Measurements from ENCODE around the gene INS.

The INS gene

GRCh38 chr11:2148595-2148994, 12.4 kb downstream of the INS start:
- in situ Hi-C loops (cut with MboI; ENCODE audit: low sequenced_read_pairs, unreplicated experiment): no loop called here
- DNase-seq (ENCODE audit: low spot score): no peak
- no peak for TF ChIP-seq CTCF (IDR thresholded peaks at IDR 0.05; ENCODE audit: borderline replicate concordance, control extremely low read depth, extremely low read depth, insufficient read depth, missing control alignments)

- no peak for DNase-seq (ENCODE audit: low spot score)
- TF ChIP-seq CTCF (IDR thresholded peaks at IDR 0.05; ENCODE audit: borderline replicate concordance, control extremely low read depth, extremely low read depth, insufficient read depth, missing control alignments): no peak
- in situ Hi-C loops (cut with MboI; ENCODE audit: low sequenced_read_pairs, unreplicated experiment): no loop called here
Observed at GRCh38 chr11:2147391-2147790, 13.6 kb downstream of the INS start.

GRCh38 chr11:2146051-2146450, 15.0 kb downstream of the INS start:
- TF ChIP-seq CTCF (IDR thresholded peaks at IDR 0.05; ENCODE audit: borderline replicate concordance, control extremely low read depth, extremely low read depth, insufficient read depth, missing control alignments): no peak
- DNase-seq (ENCODE audit: low spot score): no peak
- in situ Hi-C loops (cut with MboI; ENCODE audit: low sequenced_read_pairs, unreplicated experiment): no loop called here

GRCh38 chr11:2144544-2145248, 16.3 kb downstream of the INS start:
- DNase-seq (ENCODE audit: low spot score): no peak
- TF ChIP-seq CTCF (IDR thresholded peaks at IDR 0.05; ENCODE audit: borderline replicate concordance, control extremely low read depth, extremely low read depth, insufficient read depth, missing control alignments): no peak
- in situ Hi-C loops (cut with MboI; ENCODE audit: low sequenced_read_pairs, unreplicated experiment): no loop called here

- DNase-seq (ENCODE audit: low spot score): no peak
- in situ Hi-C loops (cut with MboI; ENCODE audit: low sequenced_read_pairs, unreplicated experiment): no loop called here
- no peak for TF ChIP-seq CTCF (IDR thresholded peaks at IDR 0.05; ENCODE audit: borderline replicate concordance, control extremely low read depth, extremely low read depth, insufficient read depth, missing control alignments)
Observed at GRCh38 chr11:2143799-2144543, 17.0 kb downstream of the INS start.

- DNase-seq (ENCODE audit: low spot score): no peak
- no peak for TF ChIP-seq CTCF (IDR thresholded peaks at IDR 0.05; ENCODE audit: borderline replicate concordance, control extremely low read depth, extremely low read depth, insufficient read depth, missing control alignments)
- in situ Hi-C loops (cut with MboI; ENCODE audit: low sequenced_read_pairs, unreplicated experiment): no loop called here
Observed at GRCh38 chr11:2143477-2143798, 17.6 kb downstream of the INS start.
